CD4-positive, alpha-beta T cell (primary cell): Measurements from ENCODE around the gene CACNA1B. TPM values are rescaled to one million over a fixed set of nuclear protein-coding genes. Genes with fewer than 3 reads are reported as not detected.

Experiments
- ATAC-seq: fragments of 200-7000 bp; cut with Tn5 transposase; one replicate; pipeline ENCODE4 v1.10.0; 2022; ENCODE audit warnings: mild to moderate bottlenecking; ENCODE audit not compliant: poor library complexity
- CTCF ChIA-PET: fragments of 350-600 bp; sonication (Branson Sonifier 250); formaldehyde crosslinking; loops from one replicate; lab custom pipeline; 2021; ENCODE audit warnings: antibody characterized with exemption, inconsistent platforms; lab: Charles Lee
- POLR2A ChIA-PET: fragments of 350-600 bp; sonication (Branson Sonifier 250); formaldehyde crosslinking; loops from one replicate; lab custom pipeline; 2021; ENCODE audit warnings: antibody characterized with exemption, inconsistent platforms; lab: Charles Lee
- DNase-seq, 14 experiments: peaks; one replicate each; pipeline ENCODE4 v3.0.0-alpha.2; 2013 to 2020; ENCODE audit warnings: mixed read lengths in 2 of 14
- H3K27ac ChIP-seq, 2 donors: one replicate each; pipeline versions ENCODE4 v1.5.1 to v1.7.0; 2013; ENCODE audit warnings: low read length in 2 of 2, low read depth in 1 of 2, mild to moderate bottlenecking in 1 of 2
- H3K27me3 ChIP-seq, 2 experiments: 1 replicate in 1 of 2; 2 replicates in 1 of 2; pipeline versions ENCODE4 v1.6.1 to v1.7.0; 2013; ENCODE audit warnings: low read length in 2 of 2, control low read depth in 1 of 2, mild to moderate bottlenecking in 1 of 2, moderate library complexity in 1 of 2; ENCODE audit not compliant: insufficient read depth in 2 of 2, control insufficient read depth in 1 of 2
- H3K36me3 ChIP-seq: one replicate; pipeline ENCODE4 v1.6.1; 2013; ENCODE audit warnings: low read length, control low read depth; ENCODE audit not compliant: insufficient read depth
- H3K4me1 ChIP-seq: one replicate; pipeline ENCODE4 v1.6.1; 2013; ENCODE audit warnings: low read length, control low read depth; ENCODE audit not compliant: insufficient read depth
- H3K4me3 ChIP-seq: one replicate; pipeline ENCODE4 v1.5.1; 2013; ENCODE audit warnings: mild to moderate bottlenecking, low read length, moderate library complexity
- H3K9me3 ChIP-seq, 2 experiments: 1 replicate in 1 of 2; 2 replicates in 1 of 2; pipeline versions ENCODE4 v1.6.1 to v1.7.0; 2013; ENCODE audit warnings: low read length in 2 of 2, mild to moderate bottlenecking in 2 of 2, control low read depth in 1 of 2, moderate library complexity in 1 of 2; ENCODE audit not compliant: control insufficient read depth in 1 of 2, insufficient read depth in 1 of 2
- H3K27ac Mint-ChIP-seq: one replicate; pipeline ENCODE4 v1.8.0; 2020; ENCODE audit warnings: mixed read lengths
- H3K27me3 Mint-ChIP-seq: one replicate; pipeline ENCODE4 v1.8.0; 2021; ENCODE audit warnings: mixed read lengths
- H3K36me3 Mint-ChIP-seq: one replicate; pipeline ENCODE4 v1.8.0; 2021; ENCODE audit warnings: low read depth, mixed read lengths
- H3K4me1 Mint-ChIP-seq: one replicate; pipeline ENCODE4 v1.8.0; 2021; ENCODE audit warnings: low read depth, mixed read lengths
- H3K4me3 Mint-ChIP-seq: one replicate; pipeline ENCODE4 v1.8.0; 2020; ENCODE audit warnings: mild to moderate bottlenecking, mixed read lengths
- H3K9me3 Mint-ChIP-seq: one replicate; pipeline ENCODE4 v1.8.0; 2020; ENCODE audit warnings: mixed read lengths
- intact Hi-C, 2 experiments: fragments of 100-400 bp; cut with DNase I in 1 of 2; cut with micrococcal nuclease in 1 of 2; formaldehyde crosslinking; loops; one replicate each; pipeline versions ENCODE4 v1.15.1 to v1.9.0; 2023 to 2025; cut with DNase I, micrococcal nuclease
- total RNA-seq, 174 experiments: library from RNA in 2 of 174; stranded (reverse) in 2 of 174; gene quantifications; one replicate each; pipeline ENCODE4 v1.2.3 and lab custom pipeline; 2021 to 2026
- TF ChIP-seq, protein P1 (sequence below): fragments of 200-600 bp; IDR thresholded peaks from one replicate; pipeline ENCODE4 v1.8.0; 2022; ENCODE audit warnings: antibody characterized with exemption, mild to moderate bottlenecking

The CACNA1B gene
- total RNA-seq, 2 experiments from 2014 or later = not detected

DNA sequence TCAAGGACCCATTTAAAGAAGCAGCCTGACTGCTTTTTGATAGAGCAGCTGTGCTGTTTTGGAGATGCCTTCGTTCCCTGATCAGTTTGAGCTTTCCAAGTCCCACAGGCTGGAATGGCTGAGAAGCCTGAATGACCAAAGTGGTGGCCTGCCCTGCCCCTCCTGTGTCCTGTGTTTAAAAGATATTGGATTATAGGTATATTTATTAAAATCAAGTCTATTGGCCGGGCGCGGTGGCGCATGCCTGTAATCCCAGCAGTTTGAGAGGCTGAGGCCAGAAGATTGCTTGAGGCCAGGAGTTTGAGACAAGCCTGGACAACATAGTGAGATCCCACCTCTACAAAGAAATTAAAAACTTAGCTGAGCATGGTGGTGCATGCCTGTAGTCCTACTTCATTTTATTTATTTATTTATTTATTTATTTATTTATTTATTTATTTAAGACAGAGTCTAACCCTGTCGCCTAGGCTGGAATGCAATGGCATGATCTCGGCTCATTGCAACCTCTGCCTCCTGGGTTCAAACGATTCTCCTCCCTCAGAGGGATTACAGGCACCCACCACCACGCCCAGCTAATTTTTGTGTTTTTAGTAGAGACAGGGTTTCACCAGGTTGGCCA lies 87.7 kb downstream of the CACNA1B start:
- no peaks in the 10 kb centered on the region for H3K36me3 ChIP-seq
- H3K27ac Mint-ChIP-seq = no peak overlapping the region
- ATAC-seq = no peak
- CTCF ChIA-PET = no interaction called here
- no peak overlapping the region for H3K4me3 ChIP-seq
- no peak for DNase-seq
- H3K4me3 Mint-ChIP-seq = no peak overlapping the region
- intact Hi-C loops = no loop called here
- POLR2A ChIA-PET = no interaction called here
- H3K27me3 Mint-ChIP-seq = peaks cover 17% of the 10 kb centered on the region
- no peaks in the 10 kb centered on the region for H3K9me3 Mint-ChIP-seq
- peaks cover 0 to 8% of the 10 kb centered on the region in 2 experiments for H3K9me3 ChIP-seq
- TF ChIP-seq, protein P1, sequence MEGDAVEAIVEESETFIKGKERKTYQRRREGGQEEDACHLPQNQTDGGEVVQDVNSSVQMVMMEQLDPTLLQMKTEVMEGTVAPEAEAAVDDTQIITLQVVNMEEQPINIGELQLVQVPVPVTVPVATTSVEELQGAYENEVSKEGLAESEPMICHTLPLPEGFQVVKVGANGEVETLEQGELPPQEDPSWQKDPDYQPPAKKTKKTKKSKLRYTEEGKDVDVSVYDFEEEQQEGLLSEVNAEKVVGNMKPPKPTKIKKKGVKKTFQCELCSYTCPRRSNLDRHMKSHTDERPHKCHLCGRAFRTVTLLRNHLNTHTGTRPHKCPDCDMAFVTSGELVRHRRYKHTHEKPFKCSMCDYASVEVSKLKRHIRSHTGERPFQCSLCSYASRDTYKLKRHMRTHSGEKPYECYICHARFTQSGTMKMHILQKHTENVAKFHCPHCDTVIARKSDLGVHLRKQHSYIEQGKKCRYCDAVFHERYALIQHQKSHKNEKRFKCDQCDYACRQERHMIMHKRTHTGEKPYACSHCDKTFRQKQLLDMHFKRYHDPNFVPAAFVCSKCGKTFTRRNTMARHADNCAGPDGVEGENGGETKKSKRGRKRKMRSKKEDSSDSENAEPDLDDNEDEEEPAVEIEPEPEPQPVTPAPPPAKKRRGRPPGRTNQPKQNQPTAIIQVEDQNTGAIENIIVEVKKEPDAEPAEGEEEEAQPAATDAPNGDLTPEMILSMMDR = no peak
- no peak overlapping the region for H3K27ac ChIP-seq
- peaks cover 0 to 3% of the 10 kb centered on the region in 2 experiments for H3K27me3 ChIP-seq
- H3K4me1 ChIP-seq = no peaks in the 10 kb centered on the region
- no peaks in the 10 kb centered on the region for H3K4me1 Mint-ChIP-seq
- no peaks in the 10 kb centered on the region for H3K36me3 Mint-ChIP-seq

DNA sequence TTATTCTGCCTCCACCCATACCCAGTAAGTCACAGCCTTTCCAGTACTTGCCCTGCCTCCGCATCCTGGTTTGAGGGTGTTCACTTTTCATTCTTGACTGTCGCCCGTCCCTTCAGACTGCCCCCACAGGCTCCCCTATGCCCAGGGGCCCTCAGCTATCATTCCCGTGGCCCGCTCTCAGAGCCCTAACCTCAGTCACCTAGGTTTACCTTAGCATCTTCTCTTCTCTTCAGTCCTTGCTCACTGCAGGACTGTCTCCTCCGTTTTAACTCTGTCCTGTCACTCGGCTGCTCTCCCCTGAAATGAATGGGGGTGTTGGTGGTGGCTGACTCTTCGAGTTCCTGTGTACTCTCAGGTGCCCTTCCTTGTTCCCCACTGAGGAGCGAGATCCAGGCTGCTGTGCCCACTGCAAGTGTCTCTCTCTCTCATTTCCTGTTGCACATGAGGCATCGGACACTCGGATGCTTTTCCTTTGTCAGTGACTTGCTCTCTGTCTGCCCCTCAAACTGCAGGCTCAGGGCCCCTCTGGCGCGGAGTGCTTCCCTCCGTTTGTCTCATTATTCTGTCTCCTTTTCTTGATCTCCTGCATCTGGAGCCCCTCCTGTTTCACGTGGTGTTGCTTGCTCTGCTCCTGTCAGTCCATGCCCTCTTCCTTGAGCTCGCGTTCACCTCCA lies 89.8 kb downstream of the CACNA1B start:
- H3K4me3 ChIP-seq = no peak overlapping the region
- ChIA-PET CTCF (no interaction called here), POLR2A (no interaction called here)
- Mint-ChIP-seq H3K27ac (no peak overlapping the region), H3K36me3 (no peaks in the 10 kb centered on the region), H3K4me1 (no peaks in the 10 kb centered on the region), H3K9me3 (no peaks in the 10 kb centered on the region), H3K4me3 (no peak overlapping the region), H3K27me3 (peaks cover 30% of the 10 kb centered on the region)
- H3K9me3 ChIP-seq = peaks cover 0 to 8% of the 10 kb centered on the region in 2 experiments
- intact Hi-C loops = no loop called here
- TF ChIP-seq, protein P1 = no peak
- H3K36me3 ChIP-seq = no peaks in the 10 kb centered on the region
- no peaks in the 10 kb centered on the region for H3K4me1 ChIP-seq
- no peak overlapping the region for H3K27ac ChIP-seq
- ATAC-seq (no peak), DNase-seq (no peak)
- peaks cover 3 to 4% of the 10 kb centered on the region in 2 experiments for H3K27me3 ChIP-seq

DNA sequence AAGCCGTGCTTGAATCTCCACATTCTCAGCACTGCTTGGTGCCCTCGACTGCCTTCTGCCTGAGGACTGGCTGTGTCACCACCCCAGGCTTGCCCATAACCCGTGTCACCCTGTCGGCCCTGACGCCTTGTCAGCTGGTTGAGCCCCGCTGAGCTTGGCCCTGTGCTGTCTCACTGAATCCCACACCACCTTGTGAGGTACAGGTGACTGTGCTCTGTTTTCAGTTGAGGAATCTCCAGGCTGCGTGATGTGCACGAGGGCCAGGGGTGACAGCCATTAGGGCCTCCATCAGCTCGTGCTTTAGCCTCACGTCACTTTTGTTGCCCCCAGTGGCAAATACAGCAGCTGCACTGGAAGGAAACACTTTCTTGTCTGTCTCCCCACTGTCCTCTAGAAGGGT lies 90.7 kb downstream of the CACNA1B start:
- Histone ChIP-seq H3K27ac (no peak overlapping the region), H3K4me1 (no peaks in the 10 kb centered on the region), H3K36me3 (no peaks in the 10 kb centered on the region), H3K9me3 (peaks cover 0 to 6% of the 10 kb centered on the region in 2 experiments), H3K27me3 (peaks cover 3 to 4% of the 10 kb centered on the region in 2 experiments), H3K4me3 (no peak overlapping the region)
- TF ChIP-seq, protein P1 = no peak
- Mint-ChIP-seq H3K27ac (no peak overlapping the region), H3K4me3 (no peak overlapping the region), H3K9me3 (no peaks in the 10 kb centered on the region), H3K4me1 (no peaks in the 10 kb centered on the region), H3K27me3 (peaks cover 30% of the 10 kb centered on the region), H3K36me3 (no peaks in the 10 kb centered on the region)
- ChIA-PET POLR2A (no interaction called here), CTCF (no interaction called here)
- intact Hi-C loops = no loop called here
- DNase-seq (no peak), ATAC-seq (no peak)
